ENCODE results near the gene FMNL1.

FMNL1 gene

GRCh38 chr17:45290269-45290765 lies 68.6 kb downstream of the FMNL1 start:
- Histone ChIP-seq H3K4me3 (ENCODE audit: insufficient read depth, low read depth, low read length) (no peak overlapping the region), H3K27ac (ENCODE audit: insufficient read depth, low read depth, low read length, poor library complexity, severe bottlenecking) (no peak overlapping the region), H3K4me1 (ENCODE audit: control insufficient read depth, insufficient read depth, low read length) (no peaks in the 10 kb centered on the region), H3K36me3 (ENCODE audit: control insufficient read depth, insufficient read depth, low read length) (peaks cover 9% of the 10 kb centered on the region), H3K27me3 (ENCODE audit: control insufficient read depth, insufficient read depth, low read length, poor library complexity, severe bottlenecking) (no peaks in the 10 kb centered on the region), H3K9me3 (ENCODE audit: control insufficient read depth, low read length) (no peaks in the 10 kb centered on the region)
- WGBS, 2 experiments = 93 to 94% methylated on average over 11 of the region's 11 CpGs

- Histone ChIP-seq H3K4me1 (ENCODE audit: control insufficient read depth, insufficient read depth, low read length) (no peaks in the 10 kb centered on the region), H3K4me3 (ENCODE audit: insufficient read depth, low read depth, low read length) (no peak overlapping the region), H3K36me3 (ENCODE audit: control insufficient read depth, insufficient read depth, low read length) (peaks cover 6% of the 10 kb centered on the region), H3K27me3 (ENCODE audit: control insufficient read depth, insufficient read depth, low read length, poor library complexity, severe bottlenecking) (no peaks in the 10 kb centered on the region), H3K27ac (ENCODE audit: insufficient read depth, low read depth, low read length, poor library complexity, severe bottlenecking) (no peak overlapping the region), H3K9me3 (ENCODE audit: control insufficient read depth, low read length) (no peaks in the 10 kb centered on the region)
- 88 to 93% methylated on average over 5 of the region's 5 CpGs for WGBS, 2 experiments
These were observed 69.6 kb downstream of the FMNL1 start for GRCh38 chr17:45291171-45291805.

GRCh38 chr17:45292696-45293412 lies 71.2 kb downstream of the FMNL1 start:
- Histone ChIP-seq H3K9me3 (ENCODE audit: control insufficient read depth, low read length) (no peaks in the 10 kb centered on the region), H3K36me3 (ENCODE audit: control insufficient read depth, insufficient read depth, low read length) (peaks cover 4% of the 10 kb centered on the region), H3K4me1 (ENCODE audit: control insufficient read depth, insufficient read depth, low read length) (no peaks in the 10 kb centered on the region), H3K27me3 (ENCODE audit: control insufficient read depth, insufficient read depth, low read length, poor library complexity, severe bottlenecking) (no peaks in the 10 kb centered on the region), H3K4me3 (ENCODE audit: insufficient read depth, low read depth, low read length) (no peak overlapping the region), H3K27ac (ENCODE audit: insufficient read depth, low read depth, low read length, poor library complexity, severe bottlenecking) (no peak overlapping the region)
- WGBS, 2 experiments = 93 to 94% methylated on average over 12 of the region's 12 CpGs

GRCh38 chr17:45293413-45294211 lies 71.9 kb downstream of the FMNL1 start:
- H3K27me3 ChIP-seq (ENCODE audit: control insufficient read depth, insufficient read depth, low read length, poor library complexity, severe bottlenecking) = no peaks in the 10 kb centered on the region
- no peak overlapping the region for H3K4me3 ChIP-seq (ENCODE audit: insufficient read depth, low read depth, low read length)
- 79 to 88% methylated on average over 10 of the region's 10 CpGs for WGBS, 2 experiments
- H3K9me3 ChIP-seq (ENCODE audit: control insufficient read depth, low read length) = no peaks in the 10 kb centered on the region
- H3K36me3 ChIP-seq (ENCODE audit: control insufficient read depth, insufficient read depth, low read length) = peaks cover 4% of the 10 kb centered on the region
- no peaks in the 10 kb centered on the region for H3K4me1 ChIP-seq (ENCODE audit: control insufficient read depth, insufficient read depth, low read length)
- no peak overlapping the region for H3K27ac ChIP-seq (ENCODE audit: insufficient read depth, low read depth, low read length, poor library complexity, severe bottlenecking)

GRCh38 chr17:45294506-45294905 lies 72.8 kb downstream of the FMNL1 start:
- Histone ChIP-seq H3K27me3 (ENCODE audit: control insufficient read depth, insufficient read depth, low read length, poor library complexity, severe bottlenecking) (no peaks in the 10 kb centered on the region), H3K27ac (ENCODE audit: insufficient read depth, low read depth, low read length, poor library complexity, severe bottlenecking) (no peak overlapping the region), H3K4me3 (ENCODE audit: insufficient read depth, low read depth, low read length) (no peak overlapping the region), H3K36me3 (ENCODE audit: control insufficient read depth, insufficient read depth, low read length) (no peaks in the 10 kb centered on the region), H3K9me3 (ENCODE audit: control insufficient read depth, low read length) (no peaks in the 10 kb centered on the region), H3K4me1 (ENCODE audit: control insufficient read depth, insufficient read depth, low read length) (no peaks in the 10 kb centered on the region)
- 92 to 97% methylated on average over 3 of the region's 3 CpGs for WGBS, 2 experiments

- Histone ChIP-seq H3K27me3 (ENCODE audit: control insufficient read depth, insufficient read depth, low read length, poor library complexity, severe bottlenecking) (no peaks in the 10 kb centered on the region), H3K36me3 (ENCODE audit: control insufficient read depth, insufficient read depth, low read length) (no peaks in the 10 kb centered on the region), H3K9me3 (ENCODE audit: control insufficient read depth, low read length) (no peaks in the 10 kb centered on the region), H3K27ac (ENCODE audit: insufficient read depth, low read depth, low read length, poor library complexity, severe bottlenecking) (no peak overlapping the region), H3K4me1 (ENCODE audit: control insufficient read depth, insufficient read depth, low read length) (no peaks in the 10 kb centered on the region), H3K4me3 (ENCODE audit: insufficient read depth, low read depth, low read length) (no peak overlapping the region)
- WGBS, 2 experiments = 94 to 96% methylated on average over 7 of the region's 7 CpGs
These were observed 74.5 kb downstream of the FMNL1 start for GRCh38 chr17:45296003-45296832.

- Histone ChIP-seq H3K36me3 (ENCODE audit: control insufficient read depth, insufficient read depth, low read length) (no peaks in the 10 kb centered on the region), H3K27ac (ENCODE audit: insufficient read depth, low read depth, low read length, poor library complexity, severe bottlenecking) (no peak overlapping the region), H3K9me3 (ENCODE audit: control insufficient read depth, low read length) (no peaks in the 10 kb centered on the region), H3K27me3 (ENCODE audit: control insufficient read depth, insufficient read depth, low read length, poor library complexity, severe bottlenecking) (no peaks in the 10 kb centered on the region), H3K4me3 (ENCODE audit: insufficient read depth, low read depth, low read length) (no peak overlapping the region), H3K4me1 (ENCODE audit: control insufficient read depth, insufficient read depth, low read length) (no peaks in the 10 kb centered on the region)
- WGBS, 2 experiments = 100% methylated on average over 1 of the region's 1 CpG
These were observed 75.1 kb downstream of the FMNL1 start for GRCh38 chr17:45296833-45297124.

Measured in ectodermal cell (in vitro differentiated cells).